Pulmonary artery endothelial cell (primary cell): ENCODE results near the gene GPT2. TPM values are rescaled to one million over a fixed set of nuclear protein-coding genes. Genes with fewer than 3 reads are reported as not detected.

ENCODE experiments used
- DNase-seq: peaks from one replicate; pipeline ENCODE4 v3.0.0-alpha.2; 2011; ENCODE audit warnings: low read depth, low spot score
- total RNA-seq: library from RNA; depleted of rRNA; stranded (reverse); fragments of >200 nt; gene quantifications from 2 replicates; pipeline ENCODE4 v1.2.3, GENCODE V29; 2014

GPT2 gene
- total RNA-seq, 1 donor from 2014 or later, result 13.5 TPM

GRCh38 chr16:46962629-46963028 is 78.5 kb downstream of the GPT2 start:
- DNase-seq, result no peak

GRCh38 chr16:46968063-46968435 is 83.9 kb downstream of the GPT2 start:
- DNase-seq, result no peak

- DNase-seq, result no peak
Observed at GRCh38 chr16:46970089-46970488, 85.9 kb downstream of the GPT2 start.

GRCh38 chr16:46971271-46971670 is 87.1 kb downstream of the GPT2 start:
- DNase-seq, result no peak

- DNase-seq, result no peak
Observed at GRCh38 chr16:46972429-46973206, 88.5 kb downstream of the GPT2 start.

GRCh38 chr16:46973207-46973995 is 89.2 kb downstream of the GPT2 start, which contains the start of gene DNAJA2:
Gene DNAJA2 (minus strand): TSS chr16:46973674. CDS start chr16:46973572, 102 bp downstream.
- DNase-seq, result peak; percentile 56

GRCh38 chr16:46973996-46974324 is 89.8 kb downstream of the GPT2 start:
- no peak for DNase-seq

- no peak for DNase-seq
Observed at GRCh38 chr16:46974352-46974751, 90.2 kb downstream of the GPT2 start.

GRCh38 chr16:46975165-46975564 is 91.0 kb downstream of the GPT2 start:
- no peak for DNase-seq

- DNase-seq, result no peak
Observed at GRCh38 chr16:46975908-46976470, 91.8 kb downstream of the GPT2 start.

- DNase-seq, result no peak
Observed at GRCh38 chr16:46976550-46976949, 92.4 kb downstream of the GPT2 start.

Other genes starting within 250 kb of the GPT2 start
- 72.3 and 124 TPM in 2 replicates for gene VPS35, start 195.2 kb upstream of the GPT2 start, total RNA-seq
- 14.0 and 16.0 TPM in 2 replicates for gene ORC6, start 194.7 kb upstream of the GPT2 start, total RNA-seq
- under 0.01 and 0.04 TPM in 2 replicates for gene MYLK3, start 136.0 kb upstream of the GPT2 start, total RNA-seq
- gene C16orf87, start 53.2 kb upstream of the GPT2 start, total RNA-seq, result 5.9 and 9.3 TPM in 2 replicates
- gene DNAJA2, start 89.3 kb downstream of the GPT2 start, total RNA-seq, result 81.6 and 102 TPM in 2 replicates